Activated naive CD4-positive, alpha-beta T cell treated with anti-CD3 and anti-CD28 coated beads for 36 hours (primary cell): Measurements from ENCODE around the gene TEAD2. TPM values are rescaled to one million over a fixed set of nuclear protein-coding genes. Genes with fewer than 3 reads are reported as not detected.
A peak's percentile ranks its signal among the peaks of the same experiment; 100 is the strongest.

Experiments
- CTCF ChIA-PET: fragments of 350-600 bp; sonication (Branson Sonifier 250); formaldehyde crosslinking; loops from one replicate; lab custom pipeline; 2021; ENCODE audit warnings: antibody characterized with exemption; lab: Charles Lee
- DNase-seq: peaks from one replicate; pipeline ENCODE4 v3.0.0-alpha.2; 2020
- H3K27ac Mint-ChIP-seq: one replicate; pipeline ENCODE4 v1.8.0; 2021; ENCODE audit warnings: mild to moderate bottlenecking, mixed read lengths
- H3K27me3 Mint-ChIP-seq: one replicate; pipeline ENCODE4 v1.8.0; 2021; ENCODE audit warnings: low read depth, mixed read lengths
- H3K36me3 Mint-ChIP-seq: one replicate; pipeline ENCODE4 v1.8.0; 2021; ENCODE audit warnings: low read depth, mixed read lengths
- H3K4me1 Mint-ChIP-seq: one replicate; pipeline ENCODE4 v1.8.0; 2021; ENCODE audit warnings: low read depth, mixed read lengths
- H3K4me3 Mint-ChIP-seq: one replicate; pipeline ENCODE4 v1.8.0; 2021; ENCODE audit warnings: mild to moderate bottlenecking, moderate library complexity, mixed read lengths
- H3K9me3 Mint-ChIP-seq: one replicate; pipeline ENCODE4 v1.8.0; 2021; ENCODE audit warnings: mixed read lengths
- intact Hi-C: fragments of 100-400 bp; cut with micrococcal nuclease; formaldehyde crosslinking; loops from one replicate; pipeline ENCODE4 v1.15.1; 2023
- total RNA-seq, 2 experiments: library from RNA; stranded (reverse); gene quantifications; one replicate each; pipeline ENCODE4 v1.2.3, GENCODE V29; 2021

TEAD2 gene
- total RNA-seq, 2 experiments from 2014 or later: 0.20 TPM; not detected in 1

DNA sequence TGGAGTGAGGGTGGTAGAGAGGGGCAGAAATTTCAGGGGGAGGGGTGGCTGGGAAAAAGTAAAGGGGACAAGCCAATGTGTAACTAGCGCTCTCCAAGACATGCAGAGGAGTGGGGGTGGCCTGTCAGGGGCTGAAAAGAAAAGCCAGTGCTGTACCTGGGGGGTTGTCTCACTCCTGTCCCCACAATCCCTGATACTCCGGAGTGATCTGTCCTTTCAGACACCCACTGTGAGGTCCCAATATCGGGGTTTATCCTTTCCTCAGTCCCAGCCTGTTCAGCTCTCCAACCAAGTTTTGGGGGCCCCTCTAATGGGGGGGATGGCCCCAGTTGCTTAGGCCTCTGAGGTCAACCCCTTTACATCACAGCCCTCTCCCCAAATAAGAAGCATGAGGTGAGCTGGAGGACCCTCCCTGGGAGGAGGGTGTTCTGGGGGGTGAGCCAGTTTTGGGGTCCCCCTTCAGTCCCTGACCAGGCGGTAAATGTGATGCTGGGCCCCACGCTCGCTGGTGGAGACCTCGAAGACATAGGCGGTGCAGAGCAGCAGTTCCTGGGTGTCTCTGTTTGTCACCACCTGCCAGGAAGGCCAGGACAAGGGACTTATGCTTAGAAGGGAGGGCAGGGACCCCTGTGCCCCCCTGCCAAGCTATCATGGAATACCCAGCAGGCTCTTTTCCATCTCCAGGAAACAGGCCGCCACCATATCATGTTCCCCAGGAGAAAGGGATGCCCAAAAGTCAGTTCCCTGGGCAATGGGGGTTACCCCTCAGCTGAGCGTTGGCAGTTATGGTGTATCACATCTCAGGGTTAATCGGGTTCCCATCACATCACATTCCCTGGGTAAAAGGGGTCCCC, 21.1 kb downstream of the TEAD2 start:
- no peak for DNase-seq
- H3K36me3 Mint-ChIP-seq: peaks cover 31% of the 10 kb centered on the region
- intact Hi-C loops: no loop called here
- no peak overlapping the region for H3K27ac Mint-ChIP-seq
- H3K9me3 Mint-ChIP-seq: no peaks in the 10 kb centered on the region
- no peaks in the 10 kb centered on the region for H3K27me3 Mint-ChIP-seq
- H3K4me1 Mint-ChIP-seq: peaks cover 32% of the 10 kb centered on the region
- H3K4me3 Mint-ChIP-seq: no peak overlapping the region
- CTCF ChIA-PET: interaction anchor here (0.5 to 1.4 kb wide), 3 partner anchors 10 to 119 kb away, joined by 3 to 6 read pairs (median 3); no protein-coding TSS in a partner anchor

DNA sequence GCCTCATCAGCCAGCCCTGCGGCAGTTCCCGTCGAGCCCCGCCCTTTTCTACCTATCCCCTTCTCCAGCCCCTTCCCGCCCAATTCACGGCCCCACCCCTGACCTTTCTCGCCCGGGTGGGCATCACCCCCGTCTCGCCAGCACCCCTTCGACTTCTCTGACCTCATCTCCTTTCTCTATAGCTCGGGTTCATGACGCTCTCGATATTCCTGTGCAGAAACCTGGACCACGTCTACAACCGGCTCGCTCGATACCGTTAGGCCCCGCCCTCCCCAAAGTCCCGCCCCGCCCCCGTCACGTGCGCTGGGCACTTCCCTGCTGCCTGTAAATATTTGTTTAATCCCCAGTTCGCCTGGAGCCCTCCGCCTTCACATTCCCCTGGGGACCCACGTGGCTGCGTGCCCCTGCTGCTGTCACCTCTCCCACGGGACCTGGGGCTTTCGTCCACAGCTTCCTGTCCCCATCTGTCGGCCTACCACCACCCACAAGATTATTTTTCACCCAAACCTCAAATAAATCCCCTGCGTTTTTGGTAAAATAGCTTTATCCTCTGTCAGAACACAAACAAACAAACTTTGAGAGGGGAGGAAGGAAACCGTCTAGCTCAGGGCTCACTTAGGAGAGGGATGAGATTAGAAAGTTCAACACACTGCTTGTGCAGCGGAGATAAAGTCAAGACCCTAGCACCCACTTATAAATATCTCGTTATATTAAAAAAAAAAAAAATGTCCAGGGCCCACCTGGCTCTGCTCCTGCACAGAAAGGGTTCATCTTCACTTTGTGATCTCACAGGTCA, 21.9 kb downstream of the TEAD2 start:
- Mint-ChIP-seq H3K9me3 (no peaks in the 10 kb centered on the region), H3K4me1 (peaks cover 36% of the 10 kb centered on the region), H3K36me3 (peaks cover 34% of the 10 kb centered on the region), H3K4me3 (no peak overlapping the region), H3K27me3 (no peaks in the 10 kb centered on the region), H3K27ac (peak overlapping the region; percentile 47)
- intact Hi-C loops: no loop called here
- CTCF ChIA-PET: interaction anchor here (1.0 to 1.4 kb wide), 2 partner anchors 9 to 10 kb away, joined by 3 to 6 read pairs; no protein-coding TSS in a partner anchor
- no peak for DNase-seq

DNA sequence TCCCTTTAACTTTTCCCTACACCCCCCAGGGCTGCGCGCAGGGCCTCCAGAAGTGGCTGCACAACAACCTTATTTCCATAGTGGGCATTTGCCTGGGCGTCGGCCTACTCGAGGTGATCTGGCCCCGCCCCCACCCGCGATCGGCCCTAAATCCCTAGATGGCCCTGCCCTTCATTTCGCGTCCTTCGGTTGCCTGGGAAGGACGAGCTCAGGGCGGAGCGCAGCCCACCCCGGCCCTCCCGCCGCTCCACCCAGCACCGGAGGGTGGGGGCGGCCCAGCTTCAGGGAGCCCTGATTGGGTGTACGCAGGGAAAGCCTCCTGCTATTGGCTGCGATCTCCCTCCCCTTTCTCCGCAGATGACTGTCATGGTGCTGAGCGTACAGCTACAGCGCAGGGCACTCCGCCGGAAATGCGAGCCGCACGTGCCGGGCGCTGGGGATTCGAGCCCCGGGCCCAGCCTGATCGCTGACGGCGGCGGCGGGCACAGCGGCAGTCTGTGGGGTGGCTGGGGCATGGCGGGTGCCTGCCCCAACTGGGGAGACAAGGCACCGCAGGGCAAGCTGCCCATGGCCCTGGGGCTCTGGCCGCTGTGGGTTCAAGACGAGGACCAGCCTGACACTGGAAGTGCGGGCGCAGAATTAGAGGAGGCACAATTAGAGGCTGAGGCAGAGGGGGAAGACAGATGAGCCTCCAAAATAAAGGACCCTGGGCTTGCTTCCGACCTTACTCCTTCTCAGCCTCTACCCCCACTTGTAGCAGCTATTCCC, 22.7 kb downstream of the TEAD2 start:
- no peak overlapping the region for H3K4me3 Mint-ChIP-seq
- H3K27ac Mint-ChIP-seq: no peak overlapping the region
- no peaks in the 10 kb centered on the region for H3K27me3 Mint-ChIP-seq
- H3K9me3 Mint-ChIP-seq: no peaks in the 10 kb centered on the region
- no peak for DNase-seq
- CTCF ChIA-PET: interaction anchor here (1.4 kb wide), 1 partner anchor 8 kb away, joined by 3 read pairs; no protein-coding TSS in a partner anchor
- intact Hi-C loops: loop anchor here (10.0 kb wide), 2 partner anchors 215 to 535 kb away; partner anchors contain the start of genes AKT1S1 and TBC1D17
- H3K4me1 Mint-ChIP-seq: peaks cover 39% of the 10 kb centered on the region
- peaks cover 34% of the 10 kb centered on the region for H3K36me3 Mint-ChIP-seq

DNA sequence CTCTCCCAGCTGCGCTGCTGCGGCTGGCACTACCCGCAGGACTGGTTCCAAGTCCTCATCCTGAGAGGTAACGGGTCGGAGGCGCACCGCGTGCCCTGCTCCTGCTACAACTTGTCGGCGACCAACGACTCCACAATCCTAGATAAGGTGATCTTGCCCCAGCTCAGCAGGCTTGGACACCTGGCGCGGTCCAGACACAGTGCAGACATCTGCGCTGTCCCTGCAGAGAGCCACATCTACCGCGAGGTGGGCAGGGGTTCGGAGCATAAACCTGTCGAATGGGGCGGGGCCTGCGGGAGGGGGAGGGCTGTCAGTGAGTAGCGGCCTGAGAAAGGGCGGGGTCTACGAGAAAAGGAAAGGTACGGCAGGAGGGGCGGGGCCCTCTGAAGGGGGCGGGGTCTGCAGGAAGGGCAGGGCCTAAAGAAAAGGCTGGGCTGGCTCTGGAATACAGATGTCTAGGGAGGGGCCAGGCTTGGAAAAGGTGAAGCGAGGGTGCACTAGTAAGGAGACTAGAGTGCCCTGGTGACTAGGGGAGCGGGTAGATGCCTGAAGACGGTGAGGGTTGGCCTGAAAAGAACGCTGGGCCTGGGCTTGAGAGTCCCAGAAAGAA, 23.4 kb downstream of the TEAD2 start:
- Mint-ChIP-seq H3K4me3 (no peak overlapping the region), H3K9me3 (no peaks in the 10 kb centered on the region), H3K4me1 (peaks cover 45% of the 10 kb centered on the region), H3K36me3 (peaks cover 34% of the 10 kb centered on the region), H3K27ac (peak overlapping the region; percentile 41), H3K27me3 (no peaks in the 10 kb centered on the region)
- intact Hi-C loops: loop anchor here (10.0 kb wide), 2 partner anchors 216 to 536 kb away; partner anchors contain the start of genes AKT1S1 and TBC1D17
- CTCF ChIA-PET: no interaction called here
- peak; percentile 38 for DNase-seq

DNA sequence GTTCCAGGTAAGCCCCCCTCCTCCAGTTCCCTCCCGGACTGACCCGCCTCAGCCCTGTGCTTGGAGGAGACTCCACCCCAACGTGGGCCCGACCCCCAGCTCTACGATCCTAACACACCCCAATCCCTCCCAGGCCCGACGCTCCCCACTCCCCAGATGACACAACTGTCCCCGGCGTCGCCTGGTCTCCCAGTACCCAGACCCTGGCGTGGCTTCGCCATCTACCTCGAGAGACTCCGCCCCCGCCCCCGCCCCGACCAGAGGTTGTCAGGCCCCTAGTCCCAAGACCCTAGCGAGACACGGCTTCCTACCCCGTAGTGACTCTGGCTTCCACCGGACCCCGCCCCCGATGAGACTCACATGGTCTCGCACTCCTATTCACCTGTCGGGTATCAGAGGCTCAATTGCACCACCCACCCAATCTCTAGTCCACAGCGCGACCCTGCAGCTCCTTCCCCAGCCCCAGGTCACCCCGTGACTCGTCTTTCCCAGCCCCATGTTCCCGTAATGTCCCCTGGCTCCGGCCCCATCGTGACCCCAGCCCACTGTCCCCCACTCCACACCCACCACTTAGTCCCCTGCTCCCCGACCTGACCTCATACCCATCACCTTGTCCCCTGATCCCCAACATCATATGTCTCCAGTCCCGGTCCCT, 24.1 kb downstream of the TEAD2 start:
- Mint-ChIP-seq H3K36me3 (peaks cover 34% of the 10 kb centered on the region), H3K4me3 (no peak overlapping the region), H3K9me3 (no peaks in the 10 kb centered on the region), H3K4me1 (peaks cover 52% of the 10 kb centered on the region), H3K27me3 (no peaks in the 10 kb centered on the region), H3K27ac (peak overlapping the region; percentile 41)
- no peak for DNase-seq
- CTCF ChIA-PET: interaction anchor here (0.9 to 1.3 kb wide), 2 partner anchors 11 to 39 kb away, joined by 3 to 4 read pairs; no protein-coding TSS in a partner anchor
- intact Hi-C loops: loop anchor here (10.0 kb wide), 2 partner anchors 217 to 537 kb away; partner anchors contain the start of genes AKT1S1 and TBC1D17

DNA sequence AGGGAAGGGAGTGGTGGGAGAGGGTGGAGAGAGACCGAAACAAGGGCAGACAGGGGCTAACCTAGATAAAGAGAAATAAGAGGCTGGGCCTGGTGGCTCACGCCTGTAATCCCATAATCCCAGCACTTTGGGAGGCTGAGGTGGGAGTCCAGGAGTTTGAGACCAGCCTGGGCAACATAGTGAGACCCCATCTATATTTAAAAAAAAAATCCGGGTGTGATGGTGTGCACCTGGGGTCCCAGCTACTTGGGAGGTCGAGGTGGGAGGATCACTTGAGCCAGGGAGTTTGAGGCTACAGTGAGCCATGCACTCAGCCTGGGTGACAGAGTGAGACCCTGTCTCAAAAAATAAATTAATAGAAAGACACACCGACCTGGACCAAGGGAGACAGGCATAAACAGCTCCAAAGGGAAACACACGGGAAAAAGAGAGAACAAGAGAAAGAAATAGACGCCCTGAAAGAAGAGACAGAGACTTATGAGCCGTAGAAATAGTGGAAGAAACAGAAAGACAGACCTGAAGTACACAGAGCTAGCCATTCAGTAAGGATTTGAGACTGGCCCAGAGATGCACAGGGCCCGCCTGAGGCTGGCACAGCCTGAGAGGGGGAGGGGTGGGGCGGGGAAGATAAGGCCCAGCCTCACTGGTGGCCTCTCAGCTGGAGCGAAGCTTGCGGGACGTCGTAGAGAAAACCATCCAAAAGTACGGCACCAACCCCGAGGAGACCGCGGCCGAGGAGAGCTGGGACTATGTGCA, 24.8 kb downstream of the TEAD2 start:
- H3K36me3 Mint-ChIP-seq: peaks cover 31% of the 10 kb centered on the region
- intact Hi-C loops: loop anchor here (10.0 kb wide), 2 partner anchors 217 to 537 kb away; partner anchors contain the start of genes AKT1S1 and TBC1D17
- peaks cover 55% of the 10 kb centered on the region for H3K4me1 Mint-ChIP-seq
- peak overlapping the region; percentile 100 for H3K27ac Mint-ChIP-seq
- H3K9me3 Mint-ChIP-seq: no peaks in the 10 kb centered on the region
- CTCF ChIA-PET: interaction anchor here (0.9 to 1.3 kb wide), 2 partner anchors 10 to 38 kb away, joined by 3 to 4 read pairs; no protein-coding TSS in a partner anchor
- no peaks in the 10 kb centered on the region for H3K27me3 Mint-ChIP-seq
- H3K4me3 Mint-ChIP-seq: no peak overlapping the region
- DNase-seq: no peak

DNA sequence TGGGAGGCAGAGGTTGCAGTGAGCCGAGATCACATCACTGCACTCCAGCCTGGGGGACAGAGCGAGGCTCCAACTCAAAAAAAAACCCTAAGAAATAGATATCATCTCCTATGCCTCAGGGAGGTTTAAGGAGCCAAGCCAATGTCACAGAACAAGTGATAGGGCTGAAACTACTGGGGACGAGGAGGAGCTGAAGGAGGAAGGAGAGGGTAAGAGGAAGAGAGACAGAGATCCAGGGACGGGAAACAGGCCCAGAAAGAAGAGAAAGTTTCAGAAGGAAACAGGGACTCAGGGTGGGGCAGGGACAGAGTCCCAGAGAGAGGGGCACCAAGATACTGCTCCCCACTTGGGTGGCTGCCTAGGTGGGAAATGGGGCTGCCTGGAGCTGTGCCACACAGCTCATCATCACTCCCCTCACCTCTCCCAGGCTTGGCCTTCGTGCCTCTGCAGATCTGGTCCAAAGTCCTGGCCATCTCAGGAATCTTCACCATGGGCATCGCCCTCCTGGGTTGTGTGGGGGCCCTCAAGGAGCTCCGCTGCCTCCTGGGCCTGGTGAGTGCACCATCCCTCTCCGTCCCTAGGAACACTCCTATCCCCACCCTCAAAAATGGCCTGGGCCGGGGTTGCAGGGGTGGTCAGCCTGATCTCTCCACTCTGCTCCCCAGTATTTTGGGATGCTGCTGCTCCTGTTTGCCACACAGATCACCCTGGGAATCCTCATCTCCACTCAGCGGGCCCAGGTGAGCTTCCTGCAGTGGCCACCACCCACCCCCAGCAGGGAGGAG, 25.5 kb downstream of the TEAD2 start:
- intact Hi-C loops: loop anchor here (10.0 kb wide), 2 partner anchors 218 to 538 kb away; partner anchors contain the start of genes AKT1S1 and TBC1D17
- H3K36me3 Mint-ChIP-seq: peaks cover 32% of the 10 kb centered on the region
- CTCF ChIA-PET: interaction anchor here (0.5 kb wide), 1 partner anchor 10 kb away, joined by 4 read pairs; no protein-coding TSS in a partner anchor

DNA sequence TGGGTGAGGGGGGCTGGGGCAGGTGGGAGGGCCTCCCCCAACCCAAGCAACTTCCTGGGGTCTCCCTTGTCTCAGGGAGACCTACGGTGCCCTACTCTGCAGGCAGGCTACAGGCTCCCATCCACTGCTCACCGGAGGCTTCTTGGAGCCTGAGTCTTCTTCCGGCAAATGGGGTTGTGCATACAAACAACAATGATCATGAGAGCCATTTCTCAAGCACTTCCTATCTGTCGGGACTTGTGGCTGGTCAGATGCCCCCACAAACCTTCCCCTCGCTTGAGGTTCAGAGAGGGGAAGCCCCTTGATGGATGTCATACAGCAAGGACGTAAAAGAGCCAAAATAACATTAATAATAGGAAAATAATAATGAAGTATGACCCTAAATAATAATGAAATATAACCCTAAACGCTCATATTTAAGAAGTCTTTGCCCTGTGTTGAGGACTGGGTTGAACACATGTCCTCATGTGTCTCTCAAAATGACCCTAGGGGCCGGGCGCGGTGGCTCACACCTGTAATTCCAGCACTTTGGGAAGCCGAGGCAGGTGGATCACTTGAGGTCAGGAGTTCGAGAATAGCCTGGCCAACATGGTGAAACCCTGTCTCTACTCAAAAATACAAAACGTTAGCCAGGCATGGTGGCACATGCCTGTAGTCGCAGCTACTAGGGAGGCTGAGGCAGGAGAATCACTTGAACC, 26.3 kb downstream of the TEAD2 start:
- peak; percentile 63 for DNase-seq
- CTCF ChIA-PET: interaction anchor here (1.3 kb wide), 1 partner anchor 35 kb away, joined by 6 read pairs; no protein-coding TSS in a partner anchor
- H3K36me3 Mint-ChIP-seq: peaks cover 32% of the 10 kb centered on the region
- peak overlapping the region; percentile 99 for H3K4me3 Mint-ChIP-seq
- no peaks in the 10 kb centered on the region for H3K27me3 Mint-ChIP-seq
- peaks cover 69% of the 10 kb centered on the region for H3K4me1 Mint-ChIP-seq
- H3K9me3 Mint-ChIP-seq: no peaks in the 10 kb centered on the region
- intact Hi-C loops: loop anchor here (2.0 to 10.0 kb wide), 6 partner anchors 27 to 539 kb away; partner anchors contain the start of genes AKT1S1, ALDH16A1, DKKL1 and FLT3LG
- H3K27ac Mint-ChIP-seq: peak overlapping the region; percentile 100

More for the DNA sequence above, 25.5 kb downstream of the TEAD2 start:
- Mint-ChIP-seq H3K9me3 (no peaks in the 10 kb centered on the region), H3K4me1 (peaks cover 62% of the 10 kb centered on the region), H3K27me3 (no peaks in the 10 kb centered on the region), H3K4me3 (peak overlapping the region; percentile 99), H3K27ac (peak overlapping the region; percentile 100)
- no peak for DNase-seq
